K562 (cell line): ENCODE data around the gene SMARCB1. TPM values are rescaled to one million over a fixed set of nuclear protein-coding genes. Genes with fewer than 3 reads are reported as not detected.

ENCODE experiments used
- EP400 ChIP-seq: fragments of 450-650 bp; IDR thresholded peaks from 2 replicates; pipeline ENCODE4 v1.6.1; 2017; ENCODE audit warnings: antibody characterized with exemption, mild to moderate bottlenecking, moderate library complexity
- HCFC1 ChIP-seq: IDR thresholded peaks from 2 replicates; pipeline ENCODE4 v1.6.1; 2012; ENCODE audit warnings: low read depth, low read length, improper control_type of control experiment
- MAFG ChIP-seq: fragments of 450-650 bp; conservative IDR thresholded peaks from 2 replicates; pipeline ENCODE4 v1.6.1; 2016; ENCODE audit warnings: missing genetic modification characterization, missing compliant biosample characterization
- POLR2G ChIP-seq: fragments of 200-400 bp; formaldehyde crosslinking; IDR thresholded peaks from 2 replicates; pipeline ENCODE4 v1.6.1; 2017; ENCODE audit warnings: low read depth, mild to moderate bottlenecking, antibody characterized with exemption, low read length, moderate library complexity
- SLC30A9 ChIP-seq: fragments of 250-450 bp; sonication (Bioruptor Pico); IDR thresholded peaks from 2 replicates; pipeline ENCODE4 v1.8.0; 2022; ENCODE audit warnings: mild to moderate bottlenecking, moderate library complexity
- SMARCB1 ChIP-seq: IDR thresholded peaks from 2 replicates; pipeline ENCODE4 v1.6.1; 2011; ENCODE audit warnings: improper control_type of control experiment, low read depth; ENCODE audit not compliant: insufficient read length
- SRSF1 ChIP-seq: fragments of 200-400 bp; formaldehyde crosslinking; IDR thresholded peaks from 2 replicates; pipeline ENCODE4 v1.6.1; 2017; ENCODE audit warnings: mild to moderate bottlenecking, low read depth, low read length, moderate library complexity
- ZNF239 ChIP-seq: fragments of 250-450 bp; sonication (Bioruptor Pico); IDR thresholded peaks from 2 replicates; pipeline ENCODE4 v1.4.0; 2020; ENCODE audit warnings: mild to moderate bottlenecking
- polyA plus RNA-seq, 8 experiments: library from polyadenylated mRNA; depleted of rRNA in 4 of 8; stranded (reverse) in 5 of 8; unstranded in 3 of 8; fragments of >200 nt; fragmentation: Nextera tagmentation in 2 of 8; fragmentation: Illumina TruSeq in 1 of 8; extraction: Ambion mirVana in 2 of 8; extraction: Trizol in 1 of 8; gene quantifications; 2 replicates each; pipeline versions ENCODE4 v1.2.1 to v1.2.3, GENCODE V29; 2011 to 2014; ENCODE audit warnings: inconsistent platforms in 1 of 8, missing spikeins in 1 of 8
- total RNA-seq, 7 experiments: library from RNA; depleted of rRNA in 6 of 7; stranded (reverse); fragments of >200 nt in 6 of 7; fragmentation: Illumina TruSeq in 2 of 7; extraction: Trizol in 2 of 7; gene quantifications; 2 replicates each; pipeline versions ENCODE4 v1.2.1 to v1.2.3, GENCODE V29; 2011 to 2021; ENCODE audit warnings: low replicate concordance in 1 of 7
- TF ChIP-seq, protein P1 (sequence below), 2 experiments: fragments of 450-650 bp; formaldehyde crosslinking in 1 of 2; IDR thresholded peaks; 2 replicates each; pipeline versions ENCODE4 v1.4.0 to v1.6.1; 2014 to 2020; ENCODE audit warnings: mild to moderate bottlenecking in 2 of 2, borderline replicate concordance in 1 of 2, low read depth in 1 of 2
- TF ChIP-seq, protein P2 (sequence below): fragments of 250-450 bp; sonication (Bioruptor Pico); IDR thresholded peaks from 2 replicates; pipeline ENCODE4 v1.4.0; 2020

Gene SMARCB1
- total and polyA plus RNA-seq, 9 of the 15 experiments (the other 6 are each of a cell fraction or from before 2014, with no cell fraction given), result 1.2 to 113 (median 65.4) TPM

DNA sequence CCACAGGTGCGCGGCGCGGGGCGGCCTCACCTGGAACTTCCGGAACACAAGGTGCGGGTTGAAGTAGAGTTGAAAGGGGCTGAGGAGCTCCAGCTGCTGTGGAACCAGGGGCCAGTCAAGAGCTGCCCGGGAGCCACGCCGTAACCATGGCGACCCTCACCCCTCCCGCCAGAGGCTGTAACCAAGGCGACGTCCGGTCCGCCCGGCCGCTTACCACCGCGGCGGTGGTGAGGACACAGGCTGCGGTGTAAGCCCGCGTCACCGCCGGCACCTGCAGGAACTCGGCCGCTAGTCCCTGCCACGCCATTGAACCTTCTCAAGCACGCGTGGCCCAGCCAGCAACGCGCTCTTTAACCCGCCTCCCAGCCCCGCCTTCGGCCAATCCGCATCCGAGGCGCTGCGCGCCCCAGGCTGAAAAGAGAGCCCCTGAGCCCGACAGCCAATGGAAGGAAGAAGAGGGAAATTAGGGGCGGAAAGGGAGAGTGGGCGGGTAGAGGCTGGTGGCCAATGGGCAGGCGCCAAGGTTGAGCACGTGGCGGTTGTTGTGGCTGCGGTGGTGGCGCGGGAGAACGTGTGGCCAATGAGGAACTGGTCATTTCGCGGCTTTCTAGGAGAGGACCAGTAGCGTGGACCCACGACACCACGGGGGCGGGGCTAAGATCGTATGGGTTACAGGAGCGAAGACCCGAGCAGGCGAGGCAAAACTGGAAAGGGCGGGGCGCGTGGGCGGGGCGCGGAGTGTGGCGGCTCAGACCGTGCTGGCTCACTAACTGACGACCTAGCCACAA is 52.1 kb downstream of the SMARCB1 start, which contains the start of gene DERL3 (continued):
- TF ChIP-seq, protein P1, sequence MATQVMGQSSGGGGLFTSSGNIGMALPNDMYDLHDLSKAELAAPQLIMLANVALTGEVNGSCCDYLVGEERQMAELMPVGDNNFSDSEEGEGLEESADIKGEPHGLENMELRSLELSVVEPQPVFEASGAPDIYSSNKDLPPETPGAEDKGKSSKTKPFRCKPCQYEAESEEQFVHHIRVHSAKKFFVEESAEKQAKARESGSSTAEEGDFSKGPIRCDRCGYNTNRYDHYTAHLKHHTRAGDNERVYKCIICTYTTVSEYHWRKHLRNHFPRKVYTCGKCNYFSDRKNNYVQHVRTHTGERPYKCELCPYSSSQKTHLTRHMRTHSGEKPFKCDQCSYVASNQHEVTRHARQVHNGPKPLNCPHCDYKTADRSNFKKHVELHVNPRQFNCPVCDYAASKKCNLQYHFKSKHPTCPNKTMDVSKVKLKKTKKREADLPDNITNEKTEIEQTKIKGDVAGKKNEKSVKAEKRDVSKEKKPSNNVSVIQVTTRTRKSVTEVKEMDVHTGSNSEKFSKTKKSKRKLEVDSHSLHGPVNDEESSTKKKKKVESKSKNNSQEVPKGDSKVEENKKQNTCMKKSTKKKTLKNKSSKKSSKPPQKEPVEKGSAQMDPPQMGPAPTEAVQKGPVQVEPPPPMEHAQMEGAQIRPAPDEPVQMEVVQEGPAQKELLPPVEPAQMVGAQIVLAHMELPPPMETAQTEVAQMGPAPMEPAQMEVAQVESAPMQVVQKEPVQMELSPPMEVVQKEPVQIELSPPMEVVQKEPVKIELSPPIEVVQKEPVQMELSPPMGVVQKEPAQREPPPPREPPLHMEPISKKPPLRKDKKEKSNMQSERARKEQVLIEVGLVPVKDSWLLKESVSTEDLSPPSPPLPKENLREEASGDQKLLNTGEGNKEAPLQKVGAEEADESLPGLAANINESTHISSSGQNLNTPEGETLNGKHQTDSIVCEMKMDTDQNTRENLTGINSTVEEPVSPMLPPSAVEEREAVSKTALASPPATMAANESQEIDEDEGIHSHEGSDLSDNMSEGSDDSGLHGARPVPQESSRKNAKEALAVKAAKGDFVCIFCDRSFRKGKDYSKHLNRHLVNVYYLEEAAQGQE (IDR thresholded peaks at IDR 0.05; ENCODE audit: borderline replicate concordance), result peak; percentile 39
- TF ChIP-seq, protein P1 (CRISPR knock-in tag; IDR thresholded peaks at IDR 0.05; ENCODE audit: low read depth), result no peak
- TF ChIP-seq SLC30A9 (CRISPR knock-in tag) (no peak), HCFC1 (no peak), EP400 (peak; percentile 95), POLR2G (peak; percentile 77), SRSF1 (no peak), ZNF239 (no peak), MAFG (no peak), SMARCB1 (no peak)
- TF ChIP-seq, protein P2, sequence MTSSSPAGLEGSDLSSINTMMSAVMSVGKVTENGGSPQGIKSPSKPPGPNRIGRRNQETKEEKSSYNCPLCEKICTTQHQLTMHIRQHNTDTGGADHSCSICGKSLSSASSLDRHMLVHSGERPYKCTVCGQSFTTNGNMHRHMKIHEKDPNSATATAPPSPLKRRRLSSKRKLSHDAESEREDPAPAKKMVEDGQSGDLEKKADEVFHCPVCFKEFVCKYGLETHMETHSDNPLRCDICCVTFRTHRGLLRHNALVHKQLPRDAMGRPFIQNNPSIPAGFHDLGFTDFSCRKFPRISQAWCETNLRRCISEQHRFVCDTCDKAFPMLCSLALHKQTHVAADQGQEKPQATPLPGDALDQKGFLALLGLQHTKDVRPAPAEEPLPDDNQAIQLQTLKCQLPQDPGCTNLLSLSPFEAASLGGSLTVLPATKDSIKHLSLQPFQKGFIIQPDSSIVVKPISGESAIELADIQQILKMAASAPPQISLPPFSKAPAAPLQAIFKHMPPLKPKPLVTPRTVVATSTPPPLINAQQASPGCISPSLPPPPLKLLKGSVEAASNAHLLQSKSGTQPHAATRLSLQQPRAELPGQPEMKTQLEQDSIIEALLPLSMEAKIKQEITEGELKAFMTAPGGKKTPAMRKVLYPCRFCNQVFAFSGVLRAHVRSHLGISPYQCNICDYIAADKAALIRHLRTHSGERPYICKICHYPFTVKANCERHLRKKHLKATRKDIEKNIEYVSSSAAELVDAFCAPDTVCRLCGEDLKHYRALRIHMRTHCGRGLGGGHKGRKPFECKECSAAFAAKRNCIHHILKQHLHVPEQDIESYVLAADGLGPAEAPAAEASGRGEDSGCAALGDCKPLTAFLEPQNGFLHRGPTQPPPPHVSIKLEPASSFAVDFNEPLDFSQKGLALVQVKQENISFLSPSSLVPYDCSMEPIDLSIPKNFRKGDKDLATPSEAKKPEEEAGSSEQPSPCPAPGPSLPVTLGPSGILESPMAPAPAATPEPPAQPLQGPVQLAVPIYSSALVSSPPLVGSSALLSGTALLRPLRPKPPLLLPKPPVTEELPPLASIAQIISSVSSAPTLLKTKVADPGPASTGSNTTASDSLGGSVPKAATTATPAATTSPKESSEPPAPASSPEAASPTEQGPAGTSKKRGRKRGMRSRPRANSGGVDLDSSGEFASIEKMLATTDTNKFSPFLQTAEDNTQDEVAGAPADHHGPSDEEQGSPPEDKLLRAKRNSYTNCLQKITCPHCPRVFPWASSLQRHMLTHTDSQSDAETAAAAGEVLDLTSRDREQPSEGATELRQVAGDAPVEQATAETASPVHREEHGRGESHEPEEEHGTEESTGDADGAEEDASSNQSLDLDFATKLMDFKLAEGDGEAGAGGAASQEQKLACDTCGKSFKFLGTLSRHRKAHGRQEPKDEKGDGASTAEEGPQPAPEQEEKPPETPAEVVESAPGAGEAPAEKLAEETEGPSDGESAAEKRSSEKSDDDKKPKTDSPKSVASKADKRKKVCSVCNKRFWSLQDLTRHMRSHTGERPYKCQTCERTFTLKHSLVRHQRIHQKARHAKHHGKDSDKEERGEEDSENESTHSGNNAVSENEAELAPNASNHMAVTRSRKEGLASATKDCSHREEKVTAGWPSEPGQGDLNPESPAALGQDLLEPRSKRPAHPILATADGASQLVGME (CRISPR knock-in tag), result no peak
